A673 (cell line): ENCODE data around the gene TRIM41. TPM values are rescaled to one million over a fixed set of nuclear protein-coding genes. Genes with fewer than 3 reads are reported as not detected.

Experiments
- BruUV-seq: library from RNA; stranded (reverse); fragments of 400-500 nt; replicated peaks from 2 replicates; lab custom pipeline; 2021; lab: Mats Ljungman, UMichigan
- CTCF ChIA-PET: fragments of 300-600 bp; sonication (Branson Sonifier 250); formaldehyde crosslinking; loops from one replicate; lab custom pipeline; 2022; ENCODE audit warnings: antibody characterized with exemption; lab: Charles Lee
- POLR2A ChIA-PET: fragments of 300-600 bp; sonication (Branson Sonifier 250); formaldehyde crosslinking; loops from one replicate; lab custom pipeline; 2022; ENCODE audit warnings: antibody characterized with exemption; ENCODE audit not compliant: low non-redundant PET; lab: Charles Lee
- DNase-seq: peaks from one replicate; pipeline ENCODE4 v3.0.0-alpha.2; 2015; ENCODE audit warnings: low spot score
- H3K27ac ChIP-seq: fragments of 200-600 bp; sonication (generic); 2 replicates; pipeline ENCODE4 v1.5.1; 2016; ENCODE audit warnings: mixed run types, low read depth, mild to moderate bottlenecking, mixed read lengths, antibody characterized with exemption, low read length; ENCODE audit not compliant: poor library complexity, severe bottlenecking
- H3K27me3 ChIP-seq: fragments of 200-600 bp; sonication (generic); replicated peaks from 2 replicates; pipeline ENCODE4 v1.6.1; 2017; ENCODE audit warnings: mixed run types, low read depth, mild to moderate bottlenecking, mixed read lengths, antibody characterized with exemption, low read length; ENCODE audit not compliant: insufficient read depth, poor library complexity
- H3K36me3 ChIP-seq: fragments of 200-600 bp; sonication (generic); 2 replicates; pipeline ENCODE4 v1.6.1; 2016; ENCODE audit warnings: mixed run types, mild to moderate bottlenecking, mixed read lengths, antibody characterized with exemption, low read length; ENCODE audit not compliant: insufficient read depth, poor library complexity, severe bottlenecking
- H3K4me1 ChIP-seq: fragments of 200-600 bp; sonication (generic); 2 replicates; pipeline ENCODE4 v1.6.1; 2017; ENCODE audit warnings: mixed run types, mild to moderate bottlenecking, mixed read lengths, antibody characterized with exemption, low read length; ENCODE audit not compliant: insufficient read depth, poor library complexity, severe bottlenecking
- H3K4me3 ChIP-seq: fragments of 200-600 bp; sonication (generic); 2 replicates; pipeline ENCODE4 v1.5.1; 2016; ENCODE audit warnings: low read depth, mixed run types, mild to moderate bottlenecking, mixed read lengths, low read length; ENCODE audit not compliant: poor library complexity, severe bottlenecking
- H3K9me3 ChIP-seq: fragments of 200-600 bp; sonication (generic); 2 replicates; pipeline ENCODE4 v1.6.1; 2016; ENCODE audit warnings: mixed run types, low read depth, mild to moderate bottlenecking, mixed read lengths, antibody characterized with exemption, low read length; ENCODE audit not compliant: poor library complexity, severe bottlenecking
- CTCF ChIP-seq: fragments of 300-800, 200-600 bp; sonication (generic); conservative IDR thresholded peaks from 2 replicates; pipeline ENCODE4 v1.5.1; 2017; ENCODE audit warnings: low read depth, mild to moderate bottlenecking, antibody characterized with exemption, low read length, moderate library complexity, mixed read lengths
- EZH2 ChIP-seq: fragments of 200-600 bp; sonication (generic); IDR thresholded peaks from 2 replicates; pipeline ENCODE4 v1.6.1; 2017; ENCODE audit warnings: borderline replicate concordance, low read depth, mild to moderate bottlenecking, mixed read lengths, antibody characterized with exemption, low read length; ENCODE audit not compliant: poor library complexity, severe bottlenecking
- intact Hi-C: fragments of 100-400 bp; cut with micrococcal nuclease; formaldehyde crosslinking; loops from one replicate; pipeline ENCODE4 v1.10.0; 2022; ENCODE audit not compliant: unreplicated experiment
- total RNA-seq: library from RNA; stranded (reverse); gene quantifications from 2 replicates; pipeline ENCODE4 v1.2.3, GENCODE V29; 2021

Gene TRIM41
- total RNA-seq, 1 experiment from 2014 or later: 24.6 TPM

DNA sequence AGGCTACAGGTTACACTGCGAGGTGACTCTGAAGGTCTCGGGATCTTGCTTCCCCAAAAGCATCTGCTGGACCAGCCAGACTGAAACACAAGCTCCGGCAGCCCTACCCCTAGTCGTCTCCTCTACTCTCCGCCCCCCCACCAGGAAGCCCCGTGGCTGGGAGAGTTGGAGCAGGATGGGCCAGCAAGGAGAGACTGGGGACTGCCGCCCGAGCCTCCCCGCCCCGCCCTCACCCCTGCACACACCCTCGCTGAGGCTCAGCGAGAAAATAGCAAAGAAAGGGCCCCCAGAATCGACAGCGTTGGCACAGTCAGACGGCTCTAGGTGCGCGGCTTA, 19.3 kb upstream of the TRIM41 start:
- no peaks in the 10 kb centered on the region for H3K27me3 ChIP-seq
- ChIA-PET POLR2A (no interaction called here), CTCF (no interaction called here)
- H3K27ac ChIP-seq: no peak overlapping the region
- peaks cover 6% of the 10 kb centered on the region for H3K4me1 ChIP-seq
- DNase-seq: peak; percentile 29
- TF ChIP-seq EZH2: no peak
- no peak for TF ChIP-seq CTCF
- intact Hi-C loops: no loop called here
- H3K9me3 ChIP-seq: no peaks in the 10 kb centered on the region
- H3K36me3 ChIP-seq: no peaks in the 10 kb centered on the region
- H3K4me3 ChIP-seq: peak overlapping the region; percentile 72
- BruUV-seq: no TSS peak

DNA sequence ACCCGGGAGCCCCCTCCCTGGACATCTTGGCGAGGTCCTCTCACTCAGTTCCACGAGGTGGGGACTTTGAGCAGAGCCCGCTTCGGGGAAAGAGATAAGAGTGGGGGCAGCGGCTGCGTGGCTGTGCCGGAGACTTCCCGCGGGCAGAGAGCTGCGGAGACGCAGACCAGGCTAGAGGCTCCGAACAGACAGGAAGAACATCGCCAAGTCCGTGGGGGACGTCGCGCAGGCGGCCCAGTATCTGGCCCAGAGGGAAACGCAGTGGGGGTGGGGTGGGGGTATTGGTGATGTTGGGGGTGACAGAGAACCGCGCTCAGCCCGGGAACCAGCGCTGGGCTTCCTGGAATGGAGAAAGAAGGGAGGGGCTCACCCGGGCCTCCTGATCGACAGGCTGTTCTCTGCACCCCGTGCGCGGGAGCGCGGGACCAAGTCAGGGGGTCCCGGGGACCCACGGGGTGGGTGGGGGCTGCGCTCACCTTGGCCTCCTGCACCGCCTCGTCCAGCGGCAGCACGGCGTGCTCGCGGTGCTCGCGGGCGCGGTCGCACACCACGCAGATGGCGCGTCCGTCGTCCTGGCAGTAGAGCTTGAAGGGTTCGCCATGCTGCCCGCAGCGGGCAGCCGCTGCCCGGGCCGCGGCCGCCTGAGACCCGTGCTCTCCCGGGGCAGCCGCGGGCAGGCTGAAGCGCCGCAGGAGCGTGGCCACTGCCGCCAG, 18.8 kb upstream of the TRIM41 start:
- ChIA-PET CTCF (no interaction called here), POLR2A (no interaction called here)
- H3K36me3 ChIP-seq: no peaks in the 10 kb centered on the region
- intact Hi-C loops: no loop called here
- H3K27me3 ChIP-seq: no peaks in the 10 kb centered on the region
- no TSS peak for BruUV-seq
- H3K4me1 ChIP-seq: peaks cover 6% of the 10 kb centered on the region
- H3K4me3 ChIP-seq: peak overlapping the region; percentile 72
- no peak for TF ChIP-seq CTCF
- no peaks in the 10 kb centered on the region for H3K9me3 ChIP-seq
- no peak overlapping the region for H3K27ac ChIP-seq
- DNase-seq: no peak

- H3K27me3 ChIP-seq: no peaks in the 10 kb centered on the region
- H3K9me3 ChIP-seq: no peaks in the 10 kb centered on the region
- intact Hi-C loops: no loop called here
- ChIA-PET CTCF (no interaction called here), POLR2A (no interaction called here)
- H3K36me3 ChIP-seq: no peaks in the 10 kb centered on the region
- no peak for DNase-seq
- H3K27ac ChIP-seq: no peak within 1 kb of the TSS
- TF ChIP-seq CTCF (no peak), EZH2 (no peak)
- H3K4me1 ChIP-seq: peaks cover 6% of the 10 kb centered on the region
- BruUV-seq: no TSS peak
- H3K4me3 ChIP-seq: peak within 1 kb of the TSS; percentile 72
Observed at GRCh38 chr5:181204826-181205760, 18.0 kb upstream of the TRIM41 start, which contains the start of gene TRIM7. Gene TRIM7, minus strand, starts transcription at chr5:181205196. Its CDS starts 86 bp downstream, at chr5:181205110.
